ENCODE data around the gene ARFIP1. TPM values are rescaled to one million over a fixed set of nuclear protein-coding genes. Genes with fewer than 3 reads are reported as not detected.

ARFIP1 gene
- total RNA-seq, 2 experiments from 2014 or later: 9.3 to 10.5 TPM

DNA sequence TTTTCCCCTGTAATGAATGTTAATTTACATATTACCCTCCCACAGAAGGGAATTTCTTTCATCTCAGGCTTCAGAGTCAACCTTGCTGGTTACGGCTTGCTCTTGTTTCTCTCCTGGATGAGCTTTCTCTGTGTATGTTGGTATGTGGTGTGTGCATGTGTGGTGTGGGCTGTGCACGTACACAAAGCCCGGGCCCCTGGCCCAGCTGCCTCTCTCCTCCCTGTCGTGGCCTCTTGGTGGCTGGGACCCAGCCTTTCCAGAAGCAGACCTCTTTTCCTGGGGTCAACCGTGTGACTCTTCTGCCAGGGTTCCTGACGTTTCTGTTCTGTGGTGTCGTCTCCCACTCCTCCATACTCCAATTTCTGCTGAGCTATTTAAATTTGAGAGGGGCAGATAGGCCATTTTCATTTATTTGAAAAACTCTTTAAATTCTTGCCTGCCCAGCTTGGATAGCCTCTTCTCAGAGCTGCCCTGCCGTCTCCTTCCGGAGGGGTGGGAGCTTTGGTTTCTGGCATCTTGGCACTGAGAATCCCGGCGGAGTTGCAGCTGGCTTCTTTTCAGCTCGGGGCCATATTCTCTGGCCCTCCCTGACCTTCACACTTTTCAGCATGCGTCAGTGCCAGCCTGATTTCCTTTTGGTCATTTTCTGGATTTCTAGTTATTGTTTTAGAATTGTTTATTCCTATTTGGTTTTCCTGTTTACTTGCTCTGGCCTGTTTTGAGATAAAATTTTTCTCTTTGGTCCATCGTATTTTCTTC lies 181.4 kb downstream of the ARFIP1 start:
- POLR2A ChIA-PET: no interaction called here
- Mint-ChIP-seq H3K4me1 (ENCODE audit: low read depth) (no peaks in the 10 kb centered on the region), H3K36me3 (no peaks in the 10 kb centered on the region), H3K27ac (no peak overlapping the region), H3K9me3 (no peaks in the 10 kb centered on the region), H3K4me3 (no peak overlapping the region), H3K27me3 (no peaks in the 10 kb centered on the region)
- intact Hi-C loops (cut with micrococcal nuclease): no loop called here
- no peak for DNase-seq
- CTCF ChIA-PET: no interaction called here

DNA sequence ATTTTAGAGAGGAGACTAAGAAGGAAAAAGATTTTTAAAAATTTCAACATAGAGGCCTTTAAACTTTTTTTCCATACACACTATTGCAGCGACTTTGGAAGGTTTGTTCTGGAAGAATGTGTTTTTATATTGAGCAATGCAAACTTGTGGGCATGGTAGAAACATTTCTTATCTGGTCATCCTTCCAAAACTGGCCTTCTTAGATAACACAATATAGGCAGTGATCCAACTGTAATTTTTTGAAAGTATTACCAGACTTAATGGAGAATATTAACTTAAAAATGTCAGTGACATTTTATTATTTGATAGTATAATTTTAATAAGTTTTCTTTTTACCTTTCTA lies 182.0 kb downstream of the ARFIP1 start:
- H3K27me3 Mint-ChIP-seq: no peaks in the 10 kb centered on the region
- DNase-seq: no peak
- no peak overlapping the region for H3K27ac Mint-ChIP-seq
- no peaks in the 10 kb centered on the region for H3K36me3 Mint-ChIP-seq
- ChIA-PET CTCF (no interaction called here), POLR2A (no interaction called here)
- no peaks in the 10 kb centered on the region for H3K9me3 Mint-ChIP-seq
- H3K4me1 Mint-ChIP-seq (ENCODE audit: low read depth): no peaks in the 10 kb centered on the region
- intact Hi-C loops (cut with micrococcal nuclease): no loop called here
- H3K4me3 Mint-ChIP-seq: no peak overlapping the region

Other genes starting within 250 kb of the ARFIP1 start
- 10 to 100 TPM; 35.8 to 37.8 TPM for gene FBXW7, start 243.9 kb upstream of the ARFIP1 start, total RNA-seq
- 10 to 100 TPM; 18.1 to 20.8 TPM for gene TMEM154, start 100.0 kb upstream of the ARFIP1 start, total RNA-seq
- under 1 TPM; 0.15 to 0.31 TPM for gene TIGD4, start 224 bp upstream of the ARFIP1 start, total RNA-seq
- gene FHDC1, start 156.4 kb downstream of the ARFIP1 start, total RNA-seq: under 1 TPM; 0.07 TPM

All from activated CD4-positive, alpha-beta memory T cell treated with anti-CD3 and anti-CD28 coated beads for 36 hours (primary cell).